ENCODE data around the gene RASAL1.

DNA sequence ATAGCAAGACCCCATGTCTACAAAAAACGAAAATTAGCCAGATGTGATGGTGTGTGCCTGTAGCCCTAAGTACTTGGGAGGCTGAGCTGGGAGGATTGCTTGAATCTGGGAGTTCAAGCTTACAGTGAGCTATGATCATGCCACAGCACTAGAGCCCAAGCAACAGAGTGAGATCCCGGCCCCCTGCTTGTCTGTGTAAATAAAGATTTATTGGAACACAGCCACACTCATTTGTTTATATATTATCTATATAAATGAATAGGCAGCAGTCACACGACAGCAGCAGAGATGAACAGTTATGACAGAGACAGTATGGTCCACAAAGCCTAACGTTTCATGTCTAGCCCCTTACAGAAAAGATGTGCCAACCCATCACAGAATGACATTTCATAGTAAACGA, 34.9 kb upstream of the RASAL1 start:
- no peak for TF ChIP-seq EP300 (IDR thresholded peaks at IDR 0.05)
- TF ChIP-seq, protein P1, sequence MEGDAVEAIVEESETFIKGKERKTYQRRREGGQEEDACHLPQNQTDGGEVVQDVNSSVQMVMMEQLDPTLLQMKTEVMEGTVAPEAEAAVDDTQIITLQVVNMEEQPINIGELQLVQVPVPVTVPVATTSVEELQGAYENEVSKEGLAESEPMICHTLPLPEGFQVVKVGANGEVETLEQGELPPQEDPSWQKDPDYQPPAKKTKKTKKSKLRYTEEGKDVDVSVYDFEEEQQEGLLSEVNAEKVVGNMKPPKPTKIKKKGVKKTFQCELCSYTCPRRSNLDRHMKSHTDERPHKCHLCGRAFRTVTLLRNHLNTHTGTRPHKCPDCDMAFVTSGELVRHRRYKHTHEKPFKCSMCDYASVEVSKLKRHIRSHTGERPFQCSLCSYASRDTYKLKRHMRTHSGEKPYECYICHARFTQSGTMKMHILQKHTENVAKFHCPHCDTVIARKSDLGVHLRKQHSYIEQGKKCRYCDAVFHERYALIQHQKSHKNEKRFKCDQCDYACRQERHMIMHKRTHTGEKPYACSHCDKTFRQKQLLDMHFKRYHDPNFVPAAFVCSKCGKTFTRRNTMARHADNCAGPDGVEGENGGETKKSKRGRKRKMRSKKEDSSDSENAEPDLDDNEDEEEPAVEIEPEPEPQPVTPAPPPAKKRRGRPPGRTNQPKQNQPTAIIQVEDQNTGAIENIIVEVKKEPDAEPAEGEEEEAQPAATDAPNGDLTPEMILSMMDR (IDR thresholded peaks at IDR 0.05) = no peak
- TF ChIP-seq POLR2A (IDR thresholded peaks at IDR 0.05) = no peak
